Measurements from ENCODE around the gene RTF1. TPM values are rescaled to one million over a fixed set of nuclear protein-coding genes. Genes with fewer than 3 reads are reported as not detected.

The RTF1 gene
- total and polyA plus RNA-seq, 2 donors (not counting 3 experiments of a cell fraction or from before 2014, with no cell fraction given): 19.2 to 40.6 TPM

- Histone ChIP-seq H4K20me1 (replicated peaks; ENCODE audit: control insufficient read depth, extremely low read depth, insufficient read depth, low read length) (no peaks in the 10 kb centered on the region), H3K27me3 (ENCODE audit: control insufficient read depth in 2 of 2, insufficient read depth in 2 of 2, low read length in 2 of 2) (no peaks in the 10 kb centered on the region), H3K36me3 (ENCODE audit: control insufficient read depth in 2 of 2, extremely low read depth in 1 of 2, insufficient read depth in 2 of 2, low read length in 2 of 2) (peaks cover 13 to 15% of the 10 kb centered on the region in 2 experiments), H2AFZ (ENCODE audit: low read depth, low read length) (no peak overlapping the region), H3K4me2 (ENCODE audit: insufficient read depth, low read length) (no peak overlapping the region), H3K79me2 (ENCODE audit: control insufficient read depth, insufficient read depth, low read length) (no peaks in the 10 kb centered on the region), H3K4me3 (replicated peaks in 1 of 3; ENCODE audit: insufficient read depth in 1 of 3, low read depth in 1 of 3, low read length in 3 of 3) (no peak overlapping the region), H3K9me1 (replicated peaks; ENCODE audit: control insufficient read depth, extremely low read depth, insufficient read depth, low read length) (no peaks in the 10 kb centered on the region), H3K9ac (replicated peaks; ENCODE audit: extremely low read depth, insufficient read depth, low read length) (no peak overlapping the region), H3K4me1 (ENCODE audit: control insufficient read depth, extremely low read depth, insufficient read depth, low read length) (peaks cover 5% of the 10 kb centered on the region), H3K9me3 (replicated peaks; ENCODE audit: control insufficient read depth, insufficient read depth, low read length) (no peaks in the 10 kb centered on the region), H3K27ac (ENCODE audit: insufficient read depth, low read depth, low read length) (no peak overlapping the region)
- FAIRE-seq: no peak
- TF ChIP-seq MAX (IDR thresholded peaks at IDR 0.05; ENCODE audit: insufficient read depth, insufficient read length): no peak
- dilution Hi-C loops (cut with MboI; ENCODE audit: extremely low pct_ligation_motif_present, low sequenced_read_pairs): no loop called here
- intact Hi-C loops (cut with micrococcal nuclease): loop anchor here (10.0 kb wide), 1 partner anchor 253 kb away; no protein-coding TSS in a partner anchor
- CTCF ChIA-PET: interaction anchor here (1.2 kb wide), 1 partner anchor 47 kb away, joined by 3 read pairs; no protein-coding TSS in a partner anchor
- peak; percentile 6 for DNase-seq (ENCODE audit: low read depth, low spot score)
- POLR2A ChIA-PET: no interaction called here
- BruUV-seq (replicated peaks): no TSS peak
These were observed 45.3 kb downstream of the RTF1 start for GRCh38 chr15:41462084-41462795.

GRCh38 chr15:41464889-41465580 is 48.1 kb downstream of the RTF1 start:
- TF ChIP-seq GATA2 (IDR thresholded peaks at IDR 0.05; ENCODE audit: insufficient read depth, insufficient read length, low read depth, low read length) (no peak), CTCF (IDR thresholded peaks at IDR 0.05; ENCODE audit: extremely low read depth in 1 of 2, insufficient read depth in 1 of 2, low read depth in 1 of 2, low read length in 2 of 2) (no peak), FOS (IDR thresholded peaks at IDR 0.05; ENCODE audit: borderline replicate concordance, insufficient read depth, low read length) (no peak), EZH2 (IDR thresholded peaks at IDR 0.05; ENCODE audit: borderline replicate concordance, low read depth, low read length, severe bottlenecking) (no peak), POLR2A (IDR thresholded peaks at IDR 0.05; ENCODE audit: low read depth, low read length) (no peak), MYC (IDR thresholded peaks at IDR 0.05; ENCODE audit: low read depth, low read length) (no peak), MAX (IDR thresholded peaks at IDR 0.05; ENCODE audit: insufficient read depth, insufficient read length) (no peak), POLR2AphosphoS5 (IDR thresholded peaks at IDR 0.05; ENCODE audit: insufficient read depth, low read depth, low read length) (no peak), JUN (IDR thresholded peaks at IDR 0.05; ENCODE audit: borderline replicate concordance, insufficient read depth, insufficient read length, low read depth) (no peak)
- no peaks in the 10 kb centered on the region for H3K79me2 ChIP-seq (ENCODE audit: control insufficient read depth, insufficient read depth, low read length)
- H3K4me3 ChIP-seq (replicated peaks in 1 of 3; ENCODE audit: insufficient read depth in 1 of 3, low read depth in 1 of 3, low read length in 3 of 3): no peak overlapping the region
- FAIRE-seq: peak; percentile 50
- no peak for DNase-seq (ENCODE audit: low read depth, low spot score)
- intact Hi-C loops (cut with micrococcal nuclease) (loop anchor here (5.0 to 10.0 kb wide), 3 partner anchors 92 to 307 kb away; partner anchors contain the start of genes MAPKBP1 and TYRO3), dilution Hi-C loops (cut with MboI; ENCODE audit: extremely low pct_ligation_motif_present, low sequenced_read_pairs) (no loop called here)
- no peaks in the 10 kb centered on the region for H3K27me3 ChIP-seq (ENCODE audit: control insufficient read depth in 2 of 2, insufficient read depth in 2 of 2, low read length in 2 of 2)
- no peaks in the 10 kb centered on the region for H3K9me1 ChIP-seq (replicated peaks; ENCODE audit: control insufficient read depth, extremely low read depth, insufficient read depth, low read length)
- ChIA-PET CTCF (interaction anchor here (0.8 to 2.5 kb wide), 59 partner anchors 9 to 561 kb away, joined by 3 to 37 read pairs (median 5); partner anchors contain the start of genes ITPKA, LTK, MAPKBP1 and MGA), POLR2A (no interaction called here)
- H3K4me2 ChIP-seq (ENCODE audit: insufficient read depth, low read length): no peak overlapping the region
- no peak overlapping the region for H3K27ac ChIP-seq (ENCODE audit: insufficient read depth, low read depth, low read length)
- no TSS peak for BruUV-seq (replicated peaks)
- peaks cover 5% of the 10 kb centered on the region for H3K4me1 ChIP-seq (ENCODE audit: control insufficient read depth, extremely low read depth, insufficient read depth, low read length)
- H3K36me3 ChIP-seq (ENCODE audit: control insufficient read depth in 2 of 2, extremely low read depth in 1 of 2, insufficient read depth in 2 of 2, low read length in 2 of 2): peaks cover 7 to 8% of the 10 kb centered on the region in 2 experiments
- H2AFZ ChIP-seq (ENCODE audit: low read depth, low read length): no peak overlapping the region
- H3K9me3 ChIP-seq (replicated peaks; ENCODE audit: control insufficient read depth, insufficient read depth, low read length): no peaks in the 10 kb centered on the region
- no peak overlapping the region for H3K9ac ChIP-seq (replicated peaks; ENCODE audit: extremely low read depth, insufficient read depth, low read length)
- H4K20me1 ChIP-seq (replicated peaks; ENCODE audit: control insufficient read depth, extremely low read depth, insufficient read depth, low read length): no peaks in the 10 kb centered on the region

All from endothelial cell of umbilical vein (primary cell).